Effector memory CD4-positive, alpha-beta T cell (primary cell): ENCODE measurements around the gene OMA1.

ENCODE experiments used
- DNase-seq, 3 donors: peaks; one replicate each; pipeline ENCODE4 v3.0.0-alpha.2; 2020
- H3K27ac ChIP-seq: 2 replicates; pipeline ENCODE4 v1.7.0; 2013; ENCODE audit warnings: mild to moderate bottlenecking, low read length, moderate library complexity; ENCODE audit not compliant: insufficient read depth, poor library complexity, severe bottlenecking
- H3K27me3 ChIP-seq: replicated peaks from 2 replicates; pipeline ENCODE4 v1.7.0; 2013; ENCODE audit warnings: mild to moderate bottlenecking, low read length; ENCODE audit not compliant: insufficient read depth, control insufficient read depth, poor library complexity, severe bottlenecking
- H3K36me3 ChIP-seq: 2 replicates; pipeline ENCODE4 v1.7.0; 2013; ENCODE audit warnings: mild to moderate bottlenecking, low read length, moderate library complexity; ENCODE audit not compliant: control insufficient read depth, insufficient read depth
- H3K4me1 ChIP-seq: 2 replicates; pipeline ENCODE4 v1.7.0; 2013; ENCODE audit warnings: low read length, mild to moderate bottlenecking; ENCODE audit not compliant: control insufficient read depth, insufficient read depth, poor library complexity, severe bottlenecking
- H3K4me3 ChIP-seq: 2 replicates; pipeline ENCODE4 v1.7.0; 2013; ENCODE audit warnings: low read length, low read depth, mild to moderate bottlenecking; ENCODE audit not compliant: insufficient read depth, poor library complexity, severe bottlenecking
- H3K9me3 ChIP-seq: 2 replicates; pipeline ENCODE4 v1.7.0; 2013; ENCODE audit warnings: mild to moderate bottlenecking, low read length, moderate library complexity; ENCODE audit not compliant: control insufficient read depth

OMA1 gene

DNA sequence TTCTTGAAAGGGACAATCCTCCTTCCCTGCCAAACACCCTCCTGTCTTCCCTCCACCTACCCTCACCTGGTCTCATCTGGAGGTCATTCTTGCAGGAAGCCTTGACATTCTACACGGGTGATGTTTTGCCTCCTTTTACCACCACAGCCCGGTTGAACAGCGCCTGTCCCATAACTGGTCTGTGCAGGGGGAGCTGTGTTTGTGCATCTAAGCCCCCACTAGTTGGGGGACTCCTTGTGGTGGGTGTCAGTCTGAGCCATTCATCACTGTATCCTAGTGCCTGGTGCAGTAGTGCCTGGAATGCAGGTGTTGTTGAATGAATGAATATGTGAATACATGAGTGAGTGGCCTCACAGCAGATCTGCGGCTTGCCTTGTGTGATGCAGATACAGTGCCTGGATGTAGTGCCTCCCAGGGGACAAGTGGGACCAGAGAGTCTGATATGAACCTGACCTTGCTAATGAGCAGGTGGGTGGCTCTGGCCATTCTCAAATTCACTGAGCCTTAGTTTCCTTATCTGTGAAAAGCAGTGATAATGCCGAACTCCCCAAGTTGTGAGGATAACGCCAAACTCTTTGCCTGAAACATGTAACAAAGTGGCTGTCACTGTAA lies 79.8 kb downstream of the OMA1 start:
- Histone ChIP-seq H3K27me3 (no peaks in the 10 kb centered on the region), H3K9me3 (no peaks in the 10 kb centered on the region), H3K4me1 (no peaks in the 10 kb centered on the region), H3K4me3 (no peak overlapping the region), H3K27ac (no peak overlapping the region), H3K36me3 (no peaks in the 10 kb centered on the region)
- DNase-seq, result no peak

DNA sequence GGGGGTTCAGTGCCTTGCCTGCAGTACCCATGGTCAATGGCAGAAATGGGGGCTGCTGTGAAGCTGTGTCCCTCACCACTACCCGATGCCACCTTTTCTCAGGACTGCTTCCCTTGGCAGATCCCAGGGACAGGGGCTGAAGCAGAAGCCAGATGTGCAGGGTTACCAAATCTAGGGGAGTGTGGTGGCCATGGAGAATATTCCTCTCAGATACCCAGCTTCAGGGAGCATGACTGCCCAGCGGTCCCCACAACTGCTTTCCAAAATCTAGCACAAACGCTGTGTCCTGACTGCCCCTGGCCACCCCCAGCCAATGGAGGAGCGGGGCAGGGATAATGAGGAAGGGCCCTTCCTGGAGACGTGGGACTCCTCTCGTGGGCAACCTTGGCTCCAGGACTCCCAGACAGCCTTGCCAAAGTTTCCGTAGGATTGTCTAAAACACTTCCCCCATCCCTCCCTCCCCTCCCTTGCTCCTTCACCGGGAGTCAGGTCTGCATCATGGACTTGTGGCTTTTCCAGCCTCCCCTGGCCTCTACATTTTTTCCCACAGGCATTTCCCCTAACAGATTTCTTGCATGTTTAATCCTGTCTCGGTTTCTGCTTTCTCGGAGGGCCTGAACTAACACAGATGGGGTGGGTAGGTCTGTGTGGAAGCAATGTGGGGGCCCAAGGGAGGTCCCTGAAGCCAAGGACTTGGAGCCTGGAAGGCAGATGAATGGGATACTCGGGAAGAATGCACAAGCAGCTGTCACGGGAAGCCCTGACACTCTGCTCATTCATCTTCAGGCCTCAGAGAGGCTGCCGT lies 80.5 kb downstream of the OMA1 start:
- no peak for DNase-seq
- H3K4me3 ChIP-seq, result no peak overlapping the region
- no peaks in the 10 kb centered on the region for H3K27me3 ChIP-seq
- no peaks in the 10 kb centered on the region for H3K9me3 ChIP-seq
- H3K27ac ChIP-seq, result no peak overlapping the region
- no peaks in the 10 kb centered on the region for H3K36me3 ChIP-seq
- no peaks in the 10 kb centered on the region for H3K4me1 ChIP-seq

DNA sequence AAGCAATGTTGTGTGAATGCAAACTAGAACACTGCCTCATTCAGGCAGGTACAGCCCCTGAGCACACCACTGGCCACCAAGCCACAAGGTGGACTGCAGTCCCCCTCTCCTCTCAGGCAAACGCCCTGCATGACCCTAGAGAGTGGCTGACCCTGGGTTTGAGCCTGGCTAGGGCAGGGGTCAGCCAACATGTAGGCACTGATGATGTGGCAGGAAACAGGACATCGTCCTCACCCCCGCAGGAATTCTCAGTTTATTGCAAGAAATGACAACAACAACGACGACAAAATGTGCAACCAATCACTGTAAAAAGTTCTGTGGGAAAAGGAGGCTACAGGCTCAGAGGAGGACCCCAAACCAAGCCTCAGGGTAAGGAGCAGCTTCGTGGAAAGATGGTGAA lies 81.3 kb downstream of the OMA1 start:
- Histone ChIP-seq H3K4me1 (no peaks in the 10 kb centered on the region), H3K9me3 (no peaks in the 10 kb centered on the region), H3K27ac (no peak overlapping the region), H3K4me3 (no peak overlapping the region), H3K27me3 (no peaks in the 10 kb centered on the region), H3K36me3 (no peaks in the 10 kb centered on the region)
- DNase-seq, result no peak

DNA sequence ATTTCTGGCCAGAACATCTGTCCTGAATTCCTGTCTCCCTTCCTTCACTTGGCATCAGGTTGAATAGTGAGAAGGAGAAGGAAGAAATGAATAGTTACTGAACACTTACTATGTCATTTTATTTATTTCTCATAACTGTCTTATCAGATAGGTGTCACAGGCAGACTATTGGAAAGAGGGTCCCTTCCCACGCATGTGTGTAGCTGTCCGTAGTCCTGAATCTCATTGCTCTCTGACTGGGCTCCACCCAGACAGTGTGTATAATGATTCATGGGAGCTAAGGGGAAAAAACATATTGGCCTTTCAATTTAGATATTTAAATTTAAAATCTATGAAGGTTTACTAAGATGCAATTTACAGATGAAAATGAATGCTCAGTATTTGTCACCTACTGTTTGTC lies 86.1 kb downstream of the OMA1 start:
- Histone ChIP-seq H3K4me3 (no peak overlapping the region), H3K9me3 (no peaks in the 10 kb centered on the region), H3K4me1 (no peaks in the 10 kb centered on the region), H3K36me3 (no peaks in the 10 kb centered on the region), H3K27me3 (no peaks in the 10 kb centered on the region), H3K27ac (no peak overlapping the region)
- no peak for DNase-seq

DNA sequence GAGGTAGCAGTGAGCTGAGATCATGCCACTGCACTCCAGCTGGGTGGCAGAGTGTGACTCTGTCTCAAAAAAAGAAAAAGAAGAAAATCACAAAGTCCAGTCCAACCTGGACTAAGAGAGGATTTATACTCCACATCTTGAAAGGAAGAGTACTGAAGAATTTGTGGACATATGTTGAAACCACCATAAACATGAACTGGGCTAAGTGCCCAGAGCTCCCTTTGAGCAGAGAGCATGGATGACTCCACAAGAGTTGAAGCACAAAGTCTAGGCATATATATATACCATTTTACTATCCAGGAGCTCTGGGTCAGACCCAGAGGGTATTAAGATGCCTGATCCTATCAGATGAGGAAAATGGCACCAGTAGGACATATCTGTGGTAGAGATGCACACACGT lies 86.6 kb downstream of the OMA1 start:
- no peaks in the 10 kb centered on the region for H3K9me3 ChIP-seq
- H3K4me1 ChIP-seq, result no peaks in the 10 kb centered on the region
- no peaks in the 10 kb centered on the region for H3K27me3 ChIP-seq
- no peak overlapping the region for H3K4me3 ChIP-seq
- no peak for DNase-seq
- H3K36me3 ChIP-seq, result no peaks in the 10 kb centered on the region
- no peak overlapping the region for H3K27ac ChIP-seq

DNA sequence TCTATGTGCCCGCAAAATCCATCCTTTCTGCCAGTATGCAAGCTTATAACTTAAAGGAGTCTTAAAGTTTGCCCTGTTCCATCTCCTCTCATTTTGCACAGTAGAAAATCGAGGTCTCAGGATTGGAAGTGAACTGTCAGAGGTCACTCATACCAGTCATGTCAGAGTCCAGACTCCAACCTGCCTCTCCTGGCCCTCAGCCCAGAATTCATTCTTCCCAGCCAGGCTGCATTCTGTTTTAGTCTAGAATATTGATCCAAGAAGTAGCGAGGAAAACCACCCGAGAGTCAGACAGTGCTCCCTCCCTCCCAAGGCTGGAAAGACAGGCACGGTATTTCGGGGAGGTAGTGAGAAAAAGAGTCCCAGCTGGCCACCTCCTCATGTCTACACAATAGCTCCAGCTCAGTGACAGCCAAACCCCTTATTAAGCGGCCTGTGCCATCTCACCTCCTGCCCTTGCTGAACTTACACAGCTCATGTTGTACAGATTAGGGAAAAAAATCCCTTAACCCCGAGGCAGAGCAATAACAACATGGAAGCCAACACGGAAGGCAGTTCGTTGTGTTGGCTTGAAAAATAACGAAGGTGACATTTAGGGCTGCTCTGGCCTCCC lies 89.4 kb downstream of the OMA1 start:
- H3K9me3 ChIP-seq, result no peaks in the 10 kb centered on the region
- no peak overlapping the region for H3K27ac ChIP-seq
- no peaks in the 10 kb centered on the region for H3K4me1 ChIP-seq
- DNase-seq, result no peak
- no peak overlapping the region for H3K4me3 ChIP-seq
- H3K36me3 ChIP-seq, result no peaks in the 10 kb centered on the region
- no peaks in the 10 kb centered on the region for H3K27me3 ChIP-seq

DNA sequence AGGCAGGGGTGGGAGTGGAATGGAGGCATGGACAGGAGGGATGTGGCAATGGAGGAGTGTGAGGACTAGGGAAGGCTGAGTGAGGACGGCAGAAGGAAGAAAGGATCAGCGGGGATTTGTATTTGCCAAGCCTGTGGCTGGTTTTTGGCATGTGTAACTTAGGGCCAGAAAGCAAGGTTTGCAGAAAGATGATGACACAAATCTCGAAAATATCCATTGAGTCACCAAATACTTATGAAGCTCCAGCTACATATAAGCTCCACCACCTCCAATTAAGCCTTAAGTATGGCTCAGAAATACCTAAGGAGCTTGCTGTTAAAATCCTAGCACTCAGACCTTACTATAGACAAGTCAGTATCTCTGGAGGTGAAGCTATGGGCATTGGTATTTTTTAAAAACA lies 90.1 kb downstream of the OMA1 start:
- no peak for DNase-seq
- H3K9me3 ChIP-seq, result no peaks in the 10 kb centered on the region
- H3K27me3 ChIP-seq, result no peaks in the 10 kb centered on the region

DNA sequence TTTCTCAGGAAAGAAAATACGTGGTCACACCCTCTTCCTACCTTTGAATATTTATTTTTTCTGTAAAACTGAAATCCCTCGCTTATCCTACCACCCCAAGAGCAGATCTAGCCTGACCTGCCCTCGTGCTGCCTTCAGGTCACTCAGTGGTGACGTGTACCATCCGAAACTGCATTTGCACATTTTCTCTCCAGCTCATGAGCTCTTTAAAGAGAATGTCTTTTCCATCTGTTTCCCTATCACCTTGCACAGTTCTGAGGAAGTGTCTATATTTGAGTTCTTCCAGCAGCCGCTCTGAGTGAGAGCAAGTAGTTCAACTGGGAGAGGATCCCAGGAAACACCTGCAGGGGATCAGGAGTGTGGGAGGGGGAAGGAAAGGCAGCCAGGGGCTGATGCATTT lies 91.7 kb downstream of the OMA1 start:
- Histone ChIP-seq H3K36me3 (no peaks in the 10 kb centered on the region), H3K27me3 (no peaks in the 10 kb centered on the region), H3K9me3 (no peaks in the 10 kb centered on the region), H3K27ac (no peak overlapping the region), H3K4me3 (no peak overlapping the region), H3K4me1 (no peaks in the 10 kb centered on the region)
- DNase-seq, result no peak

More for the DNA sequence above, 90.1 kb downstream of the OMA1 start:
- Histone ChIP-seq H3K4me1 (no peaks in the 10 kb centered on the region), H3K4me3 (no peak overlapping the region), H3K36me3 (no peaks in the 10 kb centered on the region), H3K27ac (no peak overlapping the region)

DNA sequence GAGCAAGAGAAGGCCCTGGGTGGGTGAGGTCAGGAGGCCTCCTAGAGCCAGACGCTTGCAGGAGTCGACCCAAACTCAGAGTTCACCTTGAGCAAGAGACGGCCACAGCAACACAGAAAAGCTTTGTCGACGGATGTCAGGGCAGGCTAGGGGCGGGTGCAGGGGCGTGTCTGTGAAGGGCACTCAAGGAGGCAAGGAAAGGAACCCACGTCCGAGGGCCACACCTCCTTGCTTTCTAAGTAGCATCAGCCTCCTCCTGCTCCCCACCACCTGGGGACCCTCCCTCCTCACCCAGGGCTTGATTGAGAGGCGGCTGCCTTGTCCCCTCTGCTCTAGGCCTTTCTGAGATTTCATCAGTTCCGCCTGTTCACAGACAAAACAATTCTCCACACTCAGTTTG lies 92.1 kb downstream of the OMA1 start:
- Histone ChIP-seq H3K9me3 (no peaks in the 10 kb centered on the region), H3K36me3 (no peaks in the 10 kb centered on the region), H3K4me1 (no peaks in the 10 kb centered on the region), H3K4me3 (no peak overlapping the region), H3K27me3 (no peaks in the 10 kb centered on the region), H3K27ac (no peak overlapping the region)
- DNase-seq, result no peak

DNA sequence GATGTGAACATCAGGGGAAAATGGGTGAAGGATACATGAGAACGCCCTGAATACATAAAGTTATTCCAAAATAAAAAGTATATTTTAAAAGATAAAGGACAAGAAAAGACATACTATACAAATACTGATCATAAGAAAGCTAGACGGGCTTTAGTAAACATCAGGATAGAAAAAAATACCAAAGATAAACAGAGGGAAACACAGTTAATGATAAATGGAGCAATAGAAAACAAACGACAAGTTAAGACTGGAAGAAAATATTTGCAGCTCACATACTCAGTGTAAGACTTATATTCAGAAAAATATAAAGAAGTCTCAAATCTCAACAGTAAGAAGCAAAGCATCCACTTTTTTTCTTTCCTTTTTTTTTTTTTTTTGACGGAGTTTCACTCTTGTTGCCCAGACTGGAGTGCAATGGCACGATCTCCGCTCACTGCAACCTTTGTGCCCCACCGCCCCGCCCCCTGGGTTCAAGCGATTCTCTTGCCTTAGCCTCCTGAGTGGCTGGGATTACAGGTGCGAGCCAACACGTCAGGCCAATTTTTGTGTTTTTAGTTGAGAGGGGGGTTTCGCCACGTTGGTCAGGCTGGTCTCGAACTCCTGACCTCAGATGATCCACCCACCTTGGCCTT lies 94.8 kb downstream of the OMA1 start:
- Histone ChIP-seq H3K9me3 (no peaks in the 10 kb centered on the region), H3K36me3 (no peaks in the 10 kb centered on the region), H3K4me1 (no peaks in the 10 kb centered on the region), H3K27me3 (no peaks in the 10 kb centered on the region), H3K4me3 (no peak overlapping the region), H3K27ac (no peak overlapping the region)
- DNase-seq, result no peak
